ENCODE measurements around the gene CORO7.

CORO7 gene

DNA sequence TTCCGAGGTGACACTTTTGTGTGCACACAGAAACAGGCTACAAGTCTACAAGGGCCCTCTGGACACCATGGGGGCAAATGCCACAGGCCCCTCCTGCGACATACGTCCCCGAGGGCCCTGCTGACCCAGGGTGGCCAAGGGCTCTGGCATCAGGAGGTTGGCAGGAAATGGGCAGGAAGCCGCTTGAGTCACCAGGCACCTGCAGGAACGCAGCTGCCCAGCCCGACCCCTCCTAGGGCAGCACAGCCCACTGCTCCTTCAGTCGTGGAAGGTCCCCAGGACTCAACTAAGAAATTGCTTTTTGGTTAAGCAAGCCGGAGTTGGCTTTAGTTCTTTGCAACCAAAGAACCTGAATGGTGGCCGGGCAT is 8.1 kb downstream of the CORO7 start:
- H3K4me3 ChIP-seq (replicated peaks in 1 of 2; ENCODE audit: low read depth in 2 of 2, low read length in 2 of 2), result no peak overlapping the region
- DNase-seq (ENCODE audit: low read depth in 2 of 2), result no peak
- TF ChIP-seq, protein P1, sequence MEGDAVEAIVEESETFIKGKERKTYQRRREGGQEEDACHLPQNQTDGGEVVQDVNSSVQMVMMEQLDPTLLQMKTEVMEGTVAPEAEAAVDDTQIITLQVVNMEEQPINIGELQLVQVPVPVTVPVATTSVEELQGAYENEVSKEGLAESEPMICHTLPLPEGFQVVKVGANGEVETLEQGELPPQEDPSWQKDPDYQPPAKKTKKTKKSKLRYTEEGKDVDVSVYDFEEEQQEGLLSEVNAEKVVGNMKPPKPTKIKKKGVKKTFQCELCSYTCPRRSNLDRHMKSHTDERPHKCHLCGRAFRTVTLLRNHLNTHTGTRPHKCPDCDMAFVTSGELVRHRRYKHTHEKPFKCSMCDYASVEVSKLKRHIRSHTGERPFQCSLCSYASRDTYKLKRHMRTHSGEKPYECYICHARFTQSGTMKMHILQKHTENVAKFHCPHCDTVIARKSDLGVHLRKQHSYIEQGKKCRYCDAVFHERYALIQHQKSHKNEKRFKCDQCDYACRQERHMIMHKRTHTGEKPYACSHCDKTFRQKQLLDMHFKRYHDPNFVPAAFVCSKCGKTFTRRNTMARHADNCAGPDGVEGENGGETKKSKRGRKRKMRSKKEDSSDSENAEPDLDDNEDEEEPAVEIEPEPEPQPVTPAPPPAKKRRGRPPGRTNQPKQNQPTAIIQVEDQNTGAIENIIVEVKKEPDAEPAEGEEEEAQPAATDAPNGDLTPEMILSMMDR (IDR thresholded peaks at IDR 0.05; ENCODE audit: low read depth, low read length), result no peak

DNA sequence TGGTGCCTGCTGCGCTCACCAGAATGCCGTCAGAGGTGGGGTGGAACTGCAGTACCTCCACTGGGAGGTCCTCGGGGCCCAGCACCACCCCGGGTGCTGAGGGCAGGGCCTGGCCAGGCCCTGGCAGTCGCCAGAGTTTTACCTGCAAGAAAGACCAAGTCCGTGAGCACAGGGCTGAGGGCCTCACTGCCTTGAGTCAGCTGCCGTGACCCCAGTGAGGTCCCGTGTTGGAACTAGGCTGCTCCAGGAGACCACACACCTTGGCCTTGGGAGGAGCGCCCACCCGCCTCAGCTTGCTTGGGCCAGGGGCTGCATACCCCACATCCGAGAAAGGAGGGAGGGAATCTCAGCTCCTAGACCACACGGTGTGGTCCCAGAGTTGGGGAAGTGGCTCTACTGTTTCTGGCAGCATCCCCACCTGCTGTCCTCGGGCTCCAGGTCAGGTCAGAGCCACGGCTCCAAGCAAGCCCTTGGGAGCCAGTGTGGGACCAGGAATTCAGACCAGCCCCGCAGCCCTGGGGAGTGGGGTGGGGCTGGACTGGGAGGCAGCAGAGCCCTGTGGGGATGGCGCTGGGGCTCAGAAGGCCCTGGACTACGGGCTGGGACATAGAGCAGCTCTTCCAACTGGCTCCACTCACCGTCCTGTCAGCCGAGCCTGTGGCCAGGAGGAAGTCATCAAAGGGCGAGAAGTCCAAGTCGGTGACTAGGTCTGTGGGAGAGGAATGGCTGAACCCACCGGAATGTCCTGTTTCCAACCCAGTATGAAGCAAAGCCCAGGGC is 8.7 kb downstream of the CORO7 start:
- DNase-seq (ENCODE audit: low read depth in 2 of 2), result peak; percentile 32 to 79
- TF ChIP-seq, protein P1 (IDR thresholded peaks at IDR 0.05; ENCODE audit: low read depth, low read length), result no peak

DNA sequence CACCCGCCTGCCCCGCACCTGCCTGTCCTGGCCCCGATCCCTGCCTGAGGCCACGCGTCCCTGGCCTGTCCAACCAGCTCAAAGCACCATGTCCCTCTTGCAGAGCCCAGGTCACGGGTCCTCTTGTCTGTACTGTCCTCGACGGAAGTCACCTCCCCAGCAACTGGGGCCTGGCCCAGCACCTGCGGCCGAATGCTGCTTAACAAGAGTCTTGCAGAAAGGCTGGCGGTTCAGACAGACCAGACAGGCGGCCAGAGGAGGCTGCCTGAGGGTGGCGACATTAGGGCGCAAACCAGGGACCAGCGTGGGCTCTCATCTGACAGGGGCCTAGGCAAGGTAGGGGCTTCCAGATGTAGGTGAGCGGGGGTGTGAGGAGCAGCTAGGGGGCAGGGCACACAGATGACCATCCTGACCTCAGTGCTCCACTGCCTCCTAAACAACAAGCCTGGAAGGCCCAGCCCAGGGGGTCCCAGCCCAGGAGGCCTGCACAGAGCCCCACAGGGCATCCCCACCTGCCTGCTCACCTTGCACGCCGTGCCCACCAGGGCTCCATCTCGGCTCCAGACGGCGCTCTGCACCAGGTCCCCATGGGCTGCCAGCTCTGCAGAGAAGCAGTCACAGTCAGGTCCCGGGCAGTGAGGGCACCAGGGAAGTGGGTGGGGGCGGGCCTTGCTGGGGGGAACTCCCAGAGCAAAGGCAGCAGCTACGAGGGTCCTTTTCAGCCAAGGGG is 11.3 kb downstream of the CORO7 start:
- no peak overlapping the region for H3K4me3 ChIP-seq (replicated peaks in 1 of 2; ENCODE audit: low read depth in 2 of 2, low read length in 2 of 2)
- no peak for DNase-seq (ENCODE audit: low read depth in 2 of 2)
- TF ChIP-seq, protein P1 (IDR thresholded peaks at IDR 0.05; ENCODE audit: low read depth, low read length), result no peak

More for the DNA sequence above, 8.7 kb downstream of the CORO7 start:
- H3K4me3 ChIP-seq (replicated peaks in 1 of 2; ENCODE audit: low read depth in 2 of 2, low read length in 2 of 2), result no peak overlapping the region

DNA sequence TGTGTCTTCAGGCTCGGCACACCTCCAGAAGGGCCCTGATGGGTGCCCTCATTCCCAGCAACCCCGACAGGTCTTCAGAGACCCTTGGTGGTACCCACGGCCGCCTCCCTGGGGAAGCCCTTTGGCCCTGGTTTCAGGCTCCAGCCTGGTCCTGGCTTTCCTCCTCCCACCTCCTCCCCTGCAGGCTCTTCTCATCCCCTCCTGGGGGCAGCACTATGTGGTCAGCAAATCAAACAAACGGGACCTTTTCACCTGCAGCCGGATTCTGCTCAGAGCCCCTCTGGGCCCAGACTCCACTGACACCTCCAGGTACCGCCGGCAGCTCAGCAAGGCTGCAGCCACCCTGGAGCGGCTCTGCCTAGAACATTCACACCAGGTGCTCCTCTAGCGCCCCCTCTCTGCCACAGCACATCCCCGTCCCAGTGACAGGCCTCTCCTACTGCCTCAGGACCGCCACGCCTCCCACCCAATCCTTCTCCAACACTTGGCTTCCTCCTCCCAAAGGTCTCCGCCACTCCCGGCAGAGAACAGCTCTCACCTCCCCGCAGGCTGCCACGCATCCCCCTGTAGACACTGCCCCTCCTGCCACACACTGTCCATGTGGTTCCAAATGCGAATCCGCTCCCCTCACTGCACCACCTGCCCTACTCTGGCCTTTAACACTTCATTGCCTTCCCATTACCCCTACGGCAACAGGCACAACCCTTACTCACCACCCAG is 12.0 kb downstream of the CORO7 start:
- no peak overlapping the region for H3K4me3 ChIP-seq (replicated peaks in 1 of 2; ENCODE audit: low read depth in 2 of 2, low read length in 2 of 2)
- TF ChIP-seq, protein P1 (IDR thresholded peaks at IDR 0.05; ENCODE audit: low read depth, low read length), result peak; percentile 84
- DNase-seq (ENCODE audit: low read depth in 2 of 2), result peak; percentile 54 to 58

DNA sequence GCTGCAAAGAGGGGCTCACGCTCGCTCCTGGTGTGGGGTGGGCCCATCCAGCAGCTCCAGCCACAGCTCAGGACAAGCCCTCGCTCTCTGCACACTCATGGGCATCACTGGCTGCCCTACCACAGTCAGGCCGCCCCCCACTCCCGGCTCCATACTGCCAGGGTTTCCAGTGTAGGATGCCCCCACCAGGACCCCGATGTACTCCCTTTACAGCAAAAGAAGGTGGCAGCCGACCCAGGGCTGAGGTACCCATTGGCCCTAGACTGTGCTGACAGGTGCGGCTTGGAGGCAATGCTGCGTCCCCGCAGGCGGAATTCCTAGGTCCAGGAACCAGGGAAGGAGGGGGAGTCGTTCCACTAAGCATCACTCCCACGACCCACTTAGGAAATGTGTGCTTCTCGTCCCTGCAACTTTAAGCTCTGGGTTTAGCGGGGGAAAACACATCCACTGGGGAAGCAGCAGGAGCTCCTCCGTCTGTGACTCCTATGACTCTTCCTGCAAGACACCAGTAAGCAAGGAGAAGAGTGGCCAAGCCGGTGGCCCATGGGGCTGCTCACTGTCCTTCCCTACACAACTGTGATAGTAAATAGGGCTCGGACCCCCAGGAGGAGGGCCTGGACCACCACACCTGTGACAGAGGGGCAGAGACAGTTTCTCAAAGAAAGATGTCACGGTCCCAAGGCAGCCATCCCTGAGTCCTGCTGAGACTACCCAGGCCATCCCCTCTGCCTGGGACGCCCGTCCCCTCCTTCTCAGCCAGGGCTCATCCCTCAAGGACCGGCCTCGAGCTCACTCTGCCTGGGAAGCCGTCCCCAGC is 13.1 kb downstream of the CORO7 start:
- no peak for DNase-seq (ENCODE audit: low read depth in 2 of 2)
- TF ChIP-seq, protein P1 (IDR thresholded peaks at IDR 0.05; ENCODE audit: low read depth, low read length), result no peak
- H3K4me3 ChIP-seq (replicated peaks in 1 of 2; ENCODE audit: low read depth in 2 of 2, low read length in 2 of 2), result no peak overlapping the region

All from cardiac fibroblast (primary cell).